ENCODE results near the gene RNFT2. TPM values are rescaled to one million over a fixed set of nuclear protein-coding genes. Genes with fewer than 3 reads are reported as not detected.
"Not testable (repeated sequence)": the region's sequence is repeated elsewhere in the genome, so short reads cannot be mapped to it uniquely, and the experiment has no call there.

RNFT2 gene
- total RNA-seq, 2 experiments from 2014 or later: 14.8 to 16.9 TPM

- Mint-ChIP-seq H3K4me3 (no peak overlapping the region), H3K4me1 (no peaks in the 10 kb centered on the region), H3K27me3 (no peaks in the 10 kb centered on the region), H3K9me3 (no peaks in the 10 kb centered on the region), H3K36me3 (peaks cover 27% of the 10 kb centered on the region), H3K27ac (no peak overlapping the region)
- DNase-seq: no peak
Observed at GRCh38 chr12:116783525-116784237, 45.6 kb downstream of the RNFT2 start.

DNA sequence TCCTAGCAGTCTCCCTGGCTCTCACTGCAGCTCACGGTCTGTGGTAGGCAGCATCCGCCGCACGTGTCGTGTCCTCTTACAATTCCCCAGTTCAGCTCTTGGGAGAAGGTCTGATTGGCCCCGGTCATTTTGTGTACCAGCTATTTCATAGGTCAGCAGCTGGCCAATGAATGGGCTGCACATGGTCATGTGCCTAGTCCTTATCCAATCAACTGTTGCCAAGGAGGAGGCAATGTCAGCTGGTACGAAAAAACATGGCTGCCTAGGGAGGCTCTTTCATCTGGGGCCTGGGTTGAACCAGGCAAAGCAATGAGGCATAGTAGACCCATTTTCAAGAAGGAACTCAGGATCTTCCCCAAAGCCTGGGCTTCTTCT, 46.1 kb downstream of the RNFT2 start:
- Mint-ChIP-seq H3K27ac (no peak overlapping the region), H3K36me3 (peaks cover 27% of the 10 kb centered on the region), H3K4me1 (no peaks in the 10 kb centered on the region), H3K9me3 (no peaks in the 10 kb centered on the region), H3K27me3 (no peaks in the 10 kb centered on the region), H3K4me3 (no peak overlapping the region)
- DNase-seq: no peak

GRCh38 chr12:116789562-116789961, 51.4 kb downstream of the RNFT2 start:
- not testable (repeated sequence) for DNase-seq, H3K27me3 Mint-ChIP-seq, H3K4me3 Mint-ChIP-seq, H3K9me3 Mint-ChIP-seq, H3K4me1 Mint-ChIP-seq, H3K27ac Mint-ChIP-seq
- H3K36me3 Mint-ChIP-seq: peaks cover 24% of the 10 kb centered on the region

DNA sequence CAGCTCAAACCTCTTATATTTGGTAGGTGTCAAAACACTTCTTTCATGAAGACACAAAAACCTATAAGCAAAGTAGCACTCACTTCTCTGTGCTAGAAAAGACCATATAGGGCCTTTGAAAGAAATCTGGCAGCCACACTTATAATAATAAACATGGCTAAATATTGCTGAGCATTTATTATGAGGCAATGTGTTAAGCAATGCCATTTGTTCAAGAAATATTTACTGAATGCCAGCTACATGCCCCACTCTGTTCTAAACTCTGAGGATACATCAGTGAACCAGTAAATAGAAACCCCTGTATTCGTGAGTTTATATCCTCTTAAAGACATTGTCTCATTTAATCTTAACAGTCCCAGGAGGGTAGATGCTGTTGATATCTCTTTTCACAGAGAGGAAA, 52.0 kb downstream of the RNFT2 start:
- Mint-ChIP-seq H3K4me1 (no peaks in the 10 kb centered on the region), H3K27me3 (no peaks in the 10 kb centered on the region), H3K36me3 (peaks cover 20% of the 10 kb centered on the region), H3K9me3 (no peaks in the 10 kb centered on the region), H3K4me3 (no peak overlapping the region), H3K27ac (no peak overlapping the region)
- no peak for DNase-seq

GRCh38 chr12:116792403-116792802, 54.3 kb downstream of the RNFT2 start:
- Mint-ChIP-seq H3K36me3 (peaks cover 3% of the 10 kb centered on the region), H3K27me3 (no peaks in the 10 kb centered on the region), H3K4me3 (no peak overlapping the region), H3K9me3 (no peaks in the 10 kb centered on the region), H3K27ac (no peak overlapping the region), H3K4me1 (no peaks in the 10 kb centered on the region)
- DNase-seq: no peak

GRCh38 chr12:116794725-116795124, 56.6 kb downstream of the RNFT2 start:
- no peaks in the 10 kb centered on the region for H3K4me1 Mint-ChIP-seq
- H3K9me3 Mint-ChIP-seq: peaks cover 5% of the 10 kb centered on the region
- H3K4me3 Mint-ChIP-seq: no peak overlapping the region
- DNase-seq: no peak
- H3K27ac Mint-ChIP-seq: no peak overlapping the region
- H3K27me3 Mint-ChIP-seq: no peaks in the 10 kb centered on the region
- peaks cover 12% of the 10 kb centered on the region for H3K36me3 Mint-ChIP-seq

- H3K36me3 Mint-ChIP-seq: peaks cover 15% of the 10 kb centered on the region
- peaks cover 8% of the 10 kb centered on the region for H3K9me3 Mint-ChIP-seq
- no peaks in the 10 kb centered on the region for H3K27me3 Mint-ChIP-seq
- H3K4me1 Mint-ChIP-seq: no peaks in the 10 kb centered on the region
- H3K27ac Mint-ChIP-seq: no peak overlapping the region
- no peak overlapping the region for H3K4me3 Mint-ChIP-seq
- no peak for DNase-seq
Observed at GRCh38 chr12:116797885-116798284, 59.8 kb downstream of the RNFT2 start.

DNA sequence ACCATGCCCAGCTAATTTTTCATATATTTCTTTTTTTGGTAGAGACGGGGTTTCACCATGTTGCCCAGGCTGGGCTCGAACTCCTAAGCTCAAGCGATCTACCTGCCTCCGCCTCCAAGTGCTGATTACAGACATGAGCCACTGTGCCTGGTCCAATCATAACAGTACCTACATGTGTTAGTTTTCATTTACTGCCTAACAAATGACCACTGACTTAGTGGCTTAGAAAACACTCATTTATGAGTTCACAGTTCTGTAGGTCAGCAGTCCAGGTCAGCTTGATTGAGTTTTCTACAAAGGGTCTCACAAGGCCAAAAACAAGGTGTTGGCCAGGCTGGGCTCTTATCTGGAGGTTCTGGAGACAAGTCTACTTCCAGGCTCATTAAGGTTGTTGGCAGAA, 60.6 kb downstream of the RNFT2 start:
- H3K9me3 Mint-ChIP-seq: peaks cover 8% of the 10 kb centered on the region
- H3K4me1 Mint-ChIP-seq: peaks cover 2% of the 10 kb centered on the region
- DNase-seq: no peak
- H3K4me3 Mint-ChIP-seq: no peak overlapping the region
- H3K36me3 Mint-ChIP-seq: peaks cover 17% of the 10 kb centered on the region
- no peaks in the 10 kb centered on the region for H3K27me3 Mint-ChIP-seq
- no peak overlapping the region for H3K27ac Mint-ChIP-seq

DNA sequence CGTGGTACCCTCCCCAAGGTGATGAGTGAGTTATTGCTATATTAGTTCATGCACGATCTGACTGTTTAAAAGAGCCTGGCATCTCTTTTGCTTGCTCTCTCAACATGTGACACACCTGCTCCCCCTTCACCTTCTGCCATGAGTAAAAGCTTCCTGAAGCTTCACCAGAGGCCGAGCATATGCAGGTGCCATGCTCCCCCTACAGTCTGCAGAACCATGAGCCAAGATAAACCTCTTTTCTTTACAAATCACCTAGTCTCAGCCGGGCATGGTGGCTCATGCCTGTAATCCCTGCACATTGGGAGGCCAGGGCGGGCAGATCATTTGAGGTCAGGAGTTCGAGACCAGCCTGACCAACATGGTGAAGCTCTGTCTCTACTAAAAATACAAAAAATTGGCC, 61.8 kb downstream of the RNFT2 start:
- H3K36me3 Mint-ChIP-seq: peaks cover 17% of the 10 kb centered on the region
- DNase-seq: no peak
- H3K27me3 Mint-ChIP-seq: no peaks in the 10 kb centered on the region
- H3K27ac Mint-ChIP-seq: no peak overlapping the region
- peaks cover 8% of the 10 kb centered on the region for H3K9me3 Mint-ChIP-seq
- no peak overlapping the region for H3K4me3 Mint-ChIP-seq
- H3K4me1 Mint-ChIP-seq: peaks cover 2% of the 10 kb centered on the region

DNA sequence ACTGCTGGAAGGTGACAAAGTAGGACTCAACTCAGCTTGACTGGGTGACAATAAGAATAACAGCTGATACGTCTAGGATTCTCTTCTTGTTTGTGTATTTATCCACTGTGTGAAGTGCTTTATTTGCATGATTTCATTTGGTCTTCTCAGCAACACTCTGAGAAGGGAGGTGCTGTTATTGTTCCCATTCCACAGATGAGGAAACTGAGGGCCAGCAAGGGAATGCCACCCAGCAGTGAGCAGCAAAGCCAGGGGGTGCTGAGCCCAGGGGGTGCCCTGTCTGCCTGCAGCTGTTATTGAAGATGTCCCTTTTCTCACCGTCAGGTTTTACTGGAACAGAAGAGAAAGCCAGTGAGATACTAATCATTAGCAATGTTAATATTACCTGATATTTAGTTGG, 62.8 kb downstream of the RNFT2 start:
- H3K4me1 Mint-ChIP-seq: peaks cover 2% of the 10 kb centered on the region
- H3K27ac Mint-ChIP-seq: no peak overlapping the region
- H3K27me3 Mint-ChIP-seq: no peaks in the 10 kb centered on the region
- peaks cover 8% of the 10 kb centered on the region for H3K9me3 Mint-ChIP-seq
- peaks cover 17% of the 10 kb centered on the region for H3K36me3 Mint-ChIP-seq
- no peak for DNase-seq
- H3K4me3 Mint-ChIP-seq: no peak overlapping the region

- peaks cover 2% of the 10 kb centered on the region for H3K4me1 Mint-ChIP-seq
- no peak overlapping the region for H3K27ac Mint-ChIP-seq
- no peaks in the 10 kb centered on the region for H3K27me3 Mint-ChIP-seq
- DNase-seq: no peak
- H3K36me3 Mint-ChIP-seq: peaks cover 17% of the 10 kb centered on the region
- H3K9me3 Mint-ChIP-seq: peaks cover 8% of the 10 kb centered on the region
- no peak overlapping the region for H3K4me3 Mint-ChIP-seq
Observed at GRCh38 chr12:116802018-116802417, 63.9 kb downstream of the RNFT2 start.

DNA sequence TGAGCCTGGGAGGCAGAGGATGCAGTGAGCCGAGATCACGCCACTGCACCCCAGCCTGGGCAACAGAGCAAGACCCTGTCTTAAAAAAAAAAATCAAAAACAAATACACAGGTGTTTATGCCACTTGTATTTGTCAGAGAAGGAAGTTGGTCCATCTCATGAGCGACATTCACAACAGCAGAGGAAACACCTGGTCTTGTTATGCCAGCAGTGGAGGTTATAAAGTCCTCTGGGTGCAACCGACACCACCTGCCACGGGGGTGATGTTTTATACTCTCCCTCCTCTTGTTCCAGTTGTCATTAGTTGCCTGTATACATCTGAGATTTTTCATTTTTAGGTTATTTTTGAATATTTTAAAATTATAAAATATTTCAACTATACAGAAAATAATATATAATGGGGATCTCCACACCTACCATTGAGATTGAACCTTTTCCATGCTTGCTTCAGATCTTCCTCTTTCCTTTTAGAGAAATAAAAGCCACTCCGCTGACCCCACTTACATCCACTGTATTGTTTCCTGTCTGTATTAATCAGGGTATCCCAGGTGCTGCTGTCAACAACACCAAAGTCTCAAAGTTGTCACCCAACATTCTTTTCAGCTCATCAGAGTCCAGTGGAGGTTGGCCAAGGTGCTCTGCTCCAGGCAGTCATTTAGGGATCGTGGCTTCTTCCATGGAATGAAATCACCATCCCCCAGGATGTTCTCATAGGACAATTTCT, 65.1 kb downstream of the RNFT2 start:
- Mint-ChIP-seq H3K27me3 (no peaks in the 10 kb centered on the region), H3K27ac (no peak overlapping the region), H3K4me1 (peaks cover 2% of the 10 kb centered on the region), H3K9me3 (peaks cover 6% of the 10 kb centered on the region), H3K36me3 (peaks cover 14% of the 10 kb centered on the region), H3K4me3 (no peak overlapping the region)
- no peak for DNase-seq

DNA sequence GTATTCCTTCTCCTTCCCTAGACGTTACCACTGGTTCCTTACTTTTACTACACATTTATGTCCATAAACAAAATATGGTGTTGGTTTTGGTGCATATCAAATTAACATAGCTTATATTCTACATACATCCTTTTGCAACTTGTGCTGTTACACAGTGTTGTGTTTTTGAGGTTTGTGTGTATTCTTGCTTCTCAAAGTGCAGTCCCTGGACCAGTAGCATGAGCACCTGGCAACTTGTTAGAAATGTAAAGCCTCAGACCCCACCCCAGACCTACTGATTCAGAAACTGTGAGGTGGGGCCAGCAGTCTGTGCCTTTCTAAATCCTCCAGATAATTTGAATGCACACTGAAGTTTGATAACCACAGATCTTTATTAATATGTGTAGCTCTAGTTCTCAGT, 65.9 kb downstream of the RNFT2 start:
- Mint-ChIP-seq H3K4me3 (no peak overlapping the region), H3K36me3 (peaks cover 9% of the 10 kb centered on the region), H3K27me3 (no peaks in the 10 kb centered on the region), H3K9me3 (peaks cover 5% of the 10 kb centered on the region), H3K27ac (no peak overlapping the region), H3K4me1 (peaks cover 2% of the 10 kb centered on the region)
- no peak for DNase-seq

- Mint-ChIP-seq H3K9me3 (no peaks in the 10 kb centered on the region), H3K4me3 (no peak overlapping the region), H3K27ac (no peak overlapping the region), H3K27me3 (no peaks in the 10 kb centered on the region), H3K36me3 (peaks cover 2% of the 10 kb centered on the region), H3K4me1 (peaks cover 2% of the 10 kb centered on the region)
- DNase-seq: no peak
Observed at GRCh38 chr12:116806845-116807440, 68.8 kb downstream of the RNFT2 start.

GRCh38 chr12:116807546-116807945, 69.4 kb downstream of the RNFT2 start:
- Mint-ChIP-seq H3K4me1 (peaks cover 2% of the 10 kb centered on the region), H3K4me3 (no peak overlapping the region), H3K9me3 (no peaks in the 10 kb centered on the region), H3K36me3 (peaks cover 2% of the 10 kb centered on the region), H3K27ac (no peak overlapping the region), H3K27me3 (no peaks in the 10 kb centered on the region)
- no peak for DNase-seq

Data from activated naive CD8-positive, alpha-beta T cell treated with anti-CD3 and anti-CD28 coated beads for 36 hours (primary cell).